ENCODE measurements around the gene MT2A.

GRCh38 chr16:56645311-56645710, 36.9 kb downstream of the MT2A start:
- TF ChIP-seq POLR2A (IDR thresholded peaks at IDR 0.05) = no peak
- TF ChIP-seq, protein P1, sequence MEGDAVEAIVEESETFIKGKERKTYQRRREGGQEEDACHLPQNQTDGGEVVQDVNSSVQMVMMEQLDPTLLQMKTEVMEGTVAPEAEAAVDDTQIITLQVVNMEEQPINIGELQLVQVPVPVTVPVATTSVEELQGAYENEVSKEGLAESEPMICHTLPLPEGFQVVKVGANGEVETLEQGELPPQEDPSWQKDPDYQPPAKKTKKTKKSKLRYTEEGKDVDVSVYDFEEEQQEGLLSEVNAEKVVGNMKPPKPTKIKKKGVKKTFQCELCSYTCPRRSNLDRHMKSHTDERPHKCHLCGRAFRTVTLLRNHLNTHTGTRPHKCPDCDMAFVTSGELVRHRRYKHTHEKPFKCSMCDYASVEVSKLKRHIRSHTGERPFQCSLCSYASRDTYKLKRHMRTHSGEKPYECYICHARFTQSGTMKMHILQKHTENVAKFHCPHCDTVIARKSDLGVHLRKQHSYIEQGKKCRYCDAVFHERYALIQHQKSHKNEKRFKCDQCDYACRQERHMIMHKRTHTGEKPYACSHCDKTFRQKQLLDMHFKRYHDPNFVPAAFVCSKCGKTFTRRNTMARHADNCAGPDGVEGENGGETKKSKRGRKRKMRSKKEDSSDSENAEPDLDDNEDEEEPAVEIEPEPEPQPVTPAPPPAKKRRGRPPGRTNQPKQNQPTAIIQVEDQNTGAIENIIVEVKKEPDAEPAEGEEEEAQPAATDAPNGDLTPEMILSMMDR (IDR thresholded peaks at IDR 0.05) = no peak
